VCaP (cell line): ENCODE measurements around the gene PCED1B.
"Not testable (repeated sequence)": the region's sequence is repeated elsewhere in the genome, so short reads cannot be mapped to it uniquely, and the experiment has no call there.

Experiments
- H3K27ac ChIP-seq: fragments of 450-650 bp; 2 replicates; pipeline ENCODE4 v1.5.1; 2017
- CTCF ChIP-seq: fragments of 450-650 bp; conservative IDR thresholded peaks from 2 replicates; pipeline ENCODE4 v1.5.1; 2017; ENCODE audit warnings: mild to moderate bottlenecking, moderate library complexity

PCED1B gene

GRCh38 chr12:47114481-47114892, 35.1 kb downstream of the PCED1B start:
- no peak overlapping the region for H3K27ac ChIP-seq
- TF ChIP-seq CTCF, result no peak

- not testable (repeated sequence) for H3K27ac ChIP-seq
Measured at GRCh38 chr12:47117305-47117704, 37.9 kb downstream of the PCED1B start.

DNA sequence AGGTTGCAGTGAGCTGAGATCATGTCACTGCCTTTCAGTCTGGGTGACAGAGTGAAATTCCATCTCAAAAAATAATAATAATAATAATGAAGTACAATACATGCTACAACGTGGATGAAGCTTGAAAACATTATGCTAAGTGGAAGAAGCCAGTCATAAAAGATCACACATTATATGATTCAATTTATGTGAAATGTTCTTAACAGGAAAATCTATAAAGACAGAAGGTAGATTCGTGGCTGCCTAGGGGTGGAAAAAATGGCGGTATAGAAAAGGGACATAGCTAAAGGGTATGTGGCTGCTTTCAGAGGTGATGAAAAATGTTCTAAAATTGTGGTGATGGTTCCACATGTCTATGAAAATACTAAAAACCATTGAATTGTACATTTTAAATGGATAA, 41.3 kb downstream of the PCED1B start:
- H3K27ac ChIP-seq, result no peak overlapping the region
- no peak for TF ChIP-seq CTCF

GRCh38 chr12:47121146-47121545, 41.7 kb downstream of the PCED1B start:
- H3K27ac ChIP-seq, result no peak overlapping the region
- TF ChIP-seq CTCF, result no peak

DNA sequence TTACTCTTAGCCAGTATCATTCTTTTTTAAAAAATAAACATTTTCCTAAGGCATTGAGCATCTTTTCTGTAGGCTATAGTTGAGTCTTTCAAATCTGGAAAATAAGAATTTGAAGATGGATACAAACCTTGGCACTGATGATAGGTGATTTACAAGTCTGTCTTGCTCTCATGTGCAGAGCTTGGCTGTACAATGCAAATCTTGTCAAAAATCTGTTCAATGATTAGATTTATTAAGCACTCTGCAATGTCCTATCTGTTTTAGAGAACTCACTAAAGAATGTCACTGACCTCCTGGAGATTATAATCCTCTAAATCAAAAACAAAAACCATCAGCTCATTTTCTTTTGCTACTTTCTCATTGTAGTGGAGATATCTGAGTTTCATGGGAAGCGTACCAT, 43.2 kb downstream of the PCED1B start:
- TF ChIP-seq CTCF, result no peak
- no peak overlapping the region for H3K27ac ChIP-seq

DNA sequence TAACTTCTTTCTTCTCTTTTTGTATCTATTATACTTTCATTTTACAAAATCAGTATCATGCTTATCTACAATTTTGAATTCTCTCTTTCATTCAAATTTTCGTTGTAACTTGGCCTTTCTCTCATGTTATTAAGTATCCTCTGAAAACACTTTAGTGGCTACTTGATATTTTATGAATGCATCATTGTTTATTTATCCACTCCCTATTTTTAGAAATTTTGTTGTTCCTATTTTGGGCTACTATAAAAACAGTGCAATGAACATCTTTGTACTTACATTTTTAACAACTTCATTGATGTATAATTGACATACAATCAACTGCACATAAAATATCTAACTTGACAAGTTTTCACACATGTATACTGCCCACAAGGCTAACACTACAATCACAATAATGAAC, 44.3 kb downstream of the PCED1B start:
- no peak for TF ChIP-seq CTCF
- H3K27ac ChIP-seq, result no peak overlapping the region

- no peak for TF ChIP-seq CTCF
- H3K27ac ChIP-seq, result no peak overlapping the region
Measured at GRCh38 chr12:47124451-47124850, 45.0 kb downstream of the PCED1B start.

DNA sequence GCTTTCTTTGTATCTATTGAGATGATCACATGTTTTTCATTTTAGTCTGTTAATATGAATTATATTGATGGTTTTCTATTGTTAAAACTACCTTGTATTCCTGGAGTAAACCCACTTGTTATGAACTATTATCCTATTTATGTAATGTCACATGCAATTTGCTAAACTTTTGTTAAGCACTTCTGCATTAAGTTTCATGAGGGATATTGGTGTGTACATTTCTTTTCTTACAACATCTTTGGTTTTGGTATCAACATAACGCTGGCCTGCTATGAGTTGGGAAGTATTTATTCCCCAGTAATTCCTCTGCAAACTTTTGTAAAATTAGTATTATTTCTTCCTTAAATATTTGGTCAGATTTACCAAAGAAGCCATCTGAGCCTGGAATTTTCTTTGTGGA, 46.8 kb downstream of the PCED1B start:
- TF ChIP-seq CTCF, result no peak

More for the DNA sequence above, 46.8 kb downstream of the PCED1B start:
- H3K27ac ChIP-seq, result no peak overlapping the region
